Gastrocnemius medialis (tissue), 4 donors: ENCODE measurements around the gene GAB2. TPM values are rescaled to one million over a fixed set of nuclear protein-coding genes. Genes with fewer than 3 reads are reported as not detected.
"Not testable (repeated sequence)": the region's sequence is repeated elsewhere in the genome, so short reads cannot be mapped to it uniquely, and the experiment has no call there.

Experiments
- ATAC-seq, 2 donors: fragments of 150-250 bp; one replicate each; pipeline ENCODE4 v1.9.1; 2016
- DNase-seq, 2 donors: peaks; one replicate each; pipeline ENCODE4 v3.0.0-alpha.2; 2019
- H3K27ac ChIP-seq, 4 donors: fragments of 200-600 bp; sonication (generic); 1 replicate in 1 of 4; 2 replicates in 3 of 4; pipeline ENCODE4 v1.5.1; 2016 to 2018; ENCODE audit warnings: mild to moderate bottlenecking in 2 of 4, moderate library complexity in 1 of 4
- H3K27me3 ChIP-seq, 3 donors: fragments of 200-600 bp; sonication (generic) in 2 of 3; 1 replicate in 1 of 3; 2 replicates in 2 of 3; pipeline versions ENCODE4 v1.5.1 to v1.6.0; 2016 to 2019; ENCODE audit warnings: mild to moderate bottlenecking in 1 of 3, moderate library complexity in 1 of 3
- H3K36me3 ChIP-seq, 2 donors: fragments of 200-600 bp; sonication (generic) in 1 of 2; one replicate each; pipeline ENCODE4 v1.5.1; 2017 to 2018
- H3K4me1 ChIP-seq, 2 donors: fragments of 200-600 bp; sonication (generic) in 1 of 2; one replicate each; pipeline ENCODE4 v1.5.1; 2016 to 2017; ENCODE audit warnings: mild to moderate bottlenecking in 2 of 2
- H3K4me3 ChIP-seq, 4 donors: fragments of 200-600 bp; sonication (generic) in 3 of 4; 1 replicate in 1 of 4; 2 replicates in 3 of 4; pipeline ENCODE4 v1.5.1; 2016 to 2019; ENCODE audit warnings: mild to moderate bottlenecking in 2 of 4
- H3K9me3 ChIP-seq, 3 donors: fragments of 200-600 bp; sonication (generic) in 2 of 3; 1 replicate in 1 of 3; 2 replicates in 2 of 3; pipeline ENCODE4 v1.5.1; 2016 to 2019
- POLR2A ChIP-seq, 2 donors: fragments of 450-650 bp; IDR thresholded peaks; one replicate each; pipeline ENCODE4 v1.6.1; 2017; ENCODE audit warnings: antibody characterized with exemption in 2 of 2, mild to moderate bottlenecking in 2 of 2, moderate library complexity in 2 of 2
- in situ Hi-C, 4 donors: fragments of 200-750 bp; cut with MboI; loops; one replicate each; pipeline versions ENCODE4 v1.15.0 to v1.8.0; 2017; ENCODE audit warnings: low sequenced_read_pairs in 4 of 4
- intact Hi-C: fragments of 100-400 bp; cut with DNase I; formaldehyde crosslinking; loops from one replicate; pipeline ENCODE4 v1.15.1; 2023; ENCODE audit warnings: low total_unique reads
- total RNA-seq, 4 donors: library from RNA; depleted of rRNA; stranded (reverse); fragments of >200 nt; gene quantifications; one replicate each; pipeline versions ENCODE4 v1.1.0 to v1.2.3, GENCODE V29; 2016
- TF ChIP-seq, protein P1 (sequence below), 5 experiments: fragments of 450-650 bp in 3 of 5; fragments of 200-600 bp in 2 of 5; sonication (generic) in 2 of 5; IDR thresholded peaks in 4 of 5; conservative IDR thresholded peaks in 1 of 5; 1 replicate in 4 of 5; 2 replicates in 1 of 5; pipeline ENCODE4 v1.5.1; 2016 to 2019; ENCODE audit warnings: antibody characterized with exemption in 5 of 5, mild to moderate bottlenecking in 3 of 5, moderate library complexity in 3 of 5

The GAB2 gene, protein sequence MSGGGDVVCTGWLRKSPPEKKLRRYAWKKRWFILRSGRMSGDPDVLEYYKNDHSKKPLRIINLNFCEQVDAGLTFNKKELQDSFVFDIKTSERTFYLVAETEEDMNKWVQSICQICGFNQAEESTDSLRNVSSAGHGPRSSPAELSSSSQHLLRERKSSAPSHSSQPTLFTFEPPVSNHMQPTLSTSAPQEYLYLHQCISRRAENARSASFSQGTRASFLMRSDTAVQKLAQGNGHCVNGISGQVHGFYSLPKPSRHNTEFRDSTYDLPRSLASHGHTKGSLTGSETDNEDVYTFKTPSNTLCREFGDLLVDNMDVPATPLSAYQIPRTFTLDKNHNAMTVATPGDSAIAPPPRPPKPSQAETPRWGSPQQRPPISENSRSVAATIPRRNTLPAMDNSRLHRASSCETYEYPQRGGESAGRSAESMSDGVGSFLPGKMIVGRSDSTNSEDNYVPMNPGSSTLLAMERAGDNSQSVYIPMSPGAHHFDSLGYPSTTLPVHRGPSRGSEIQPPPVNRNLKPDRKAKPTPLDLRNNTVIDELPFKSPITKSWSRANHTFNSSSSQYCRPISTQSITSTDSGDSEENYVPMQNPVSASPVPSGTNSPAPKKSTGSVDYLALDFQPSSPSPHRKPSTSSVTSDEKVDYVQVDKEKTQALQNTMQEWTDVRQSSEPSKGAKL
- total RNA-seq, result 10 to 100 TPM in 3 of 4 donors, 1 to 10 TPM in 1; 4.9 to 68.0 (median 25.8) TPM

DNA sequence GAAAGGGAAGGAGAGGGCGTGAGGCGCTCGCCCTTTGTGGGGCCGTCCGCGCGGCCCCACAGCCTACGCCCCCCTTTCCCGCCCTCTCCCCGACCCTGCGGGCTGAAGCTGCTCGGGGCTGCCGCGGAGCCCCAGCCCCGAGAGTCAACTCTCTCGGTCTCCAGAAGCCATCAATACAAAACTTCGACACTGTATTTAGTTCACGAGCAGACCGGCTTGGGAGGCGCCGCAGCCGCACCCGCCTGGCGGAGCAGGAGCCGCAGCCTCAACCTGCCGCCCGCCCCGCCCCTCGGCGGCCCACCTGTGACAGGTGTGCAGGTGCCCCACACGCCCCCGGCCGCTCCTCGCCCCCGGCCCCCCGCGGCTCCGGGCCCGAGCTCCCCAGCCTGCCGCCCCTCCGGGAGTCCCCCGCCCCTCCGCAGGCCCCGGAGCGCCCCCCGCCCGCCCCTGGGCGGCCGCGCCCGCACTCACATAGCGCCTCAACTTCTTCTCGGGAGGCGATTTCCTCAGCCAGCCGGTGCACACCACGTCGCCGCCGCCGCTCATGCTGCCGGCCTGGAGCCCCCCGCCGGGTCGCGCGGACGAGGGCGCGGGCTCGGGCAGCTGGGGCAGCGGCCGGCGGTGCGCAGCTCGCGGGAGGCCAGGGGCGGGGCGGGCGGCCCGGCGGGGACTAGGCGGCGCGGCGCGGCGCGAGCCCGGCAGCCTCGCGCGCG, at the start of gene GAB2:
Gene GAB2, minus strand, starts transcription at position 646 of the 713 bp plus-strand sequence. Its CDS starts 100 bp downstream, at position 546.
- no peak for TF ChIP-seq POLR2A (IDR thresholded peaks at IDR 0.05)
- TF ChIP-seq, protein P1, sequence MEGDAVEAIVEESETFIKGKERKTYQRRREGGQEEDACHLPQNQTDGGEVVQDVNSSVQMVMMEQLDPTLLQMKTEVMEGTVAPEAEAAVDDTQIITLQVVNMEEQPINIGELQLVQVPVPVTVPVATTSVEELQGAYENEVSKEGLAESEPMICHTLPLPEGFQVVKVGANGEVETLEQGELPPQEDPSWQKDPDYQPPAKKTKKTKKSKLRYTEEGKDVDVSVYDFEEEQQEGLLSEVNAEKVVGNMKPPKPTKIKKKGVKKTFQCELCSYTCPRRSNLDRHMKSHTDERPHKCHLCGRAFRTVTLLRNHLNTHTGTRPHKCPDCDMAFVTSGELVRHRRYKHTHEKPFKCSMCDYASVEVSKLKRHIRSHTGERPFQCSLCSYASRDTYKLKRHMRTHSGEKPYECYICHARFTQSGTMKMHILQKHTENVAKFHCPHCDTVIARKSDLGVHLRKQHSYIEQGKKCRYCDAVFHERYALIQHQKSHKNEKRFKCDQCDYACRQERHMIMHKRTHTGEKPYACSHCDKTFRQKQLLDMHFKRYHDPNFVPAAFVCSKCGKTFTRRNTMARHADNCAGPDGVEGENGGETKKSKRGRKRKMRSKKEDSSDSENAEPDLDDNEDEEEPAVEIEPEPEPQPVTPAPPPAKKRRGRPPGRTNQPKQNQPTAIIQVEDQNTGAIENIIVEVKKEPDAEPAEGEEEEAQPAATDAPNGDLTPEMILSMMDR (IDR thresholded peaks at IDR 0.05 in 4 of 5, conservative IDR thresholded peaks at IDR 0.05 in 1 of 5), result no peak
- H3K9me3 ChIP-seq, result no peaks in the 10 kb centered on the region
- intact Hi-C loops, result loop anchor here (1.0 to 5.0 kb wide), 5 partner anchors 145 to 597 kb away; partner anchors contain the start of genes AAMDC, ALG8, INTS4 and KCTD21
- peaks cover 15% of the 10 kb centered on the region in 2 donors for H3K4me1 ChIP-seq
- ATAC-seq (peak in 1 of 2 donors; percentile 1), DNase-seq (no peak)
- peak within 1 kb of the TSS; percentile 81 to 96 (median 85) for H3K27ac ChIP-seq
- peaks cover 0 to 4% (median 0%) of the 10 kb centered on the region in 3 donors for H3K27me3 ChIP-seq
- H3K36me3 ChIP-seq, result no peaks in the 10 kb centered on the region
- in situ Hi-C loops, result loop anchor here (5.0 to 25.0 kb wide), 4 partner anchors 145 to 280 kb away; partner anchors contain the start of gene ALG8 (in 1 of the 4)
- H3K4me3 ChIP-seq, result peak within 1 kb of the TSS; percentile 66 to 82 (median 78)

DNA sequence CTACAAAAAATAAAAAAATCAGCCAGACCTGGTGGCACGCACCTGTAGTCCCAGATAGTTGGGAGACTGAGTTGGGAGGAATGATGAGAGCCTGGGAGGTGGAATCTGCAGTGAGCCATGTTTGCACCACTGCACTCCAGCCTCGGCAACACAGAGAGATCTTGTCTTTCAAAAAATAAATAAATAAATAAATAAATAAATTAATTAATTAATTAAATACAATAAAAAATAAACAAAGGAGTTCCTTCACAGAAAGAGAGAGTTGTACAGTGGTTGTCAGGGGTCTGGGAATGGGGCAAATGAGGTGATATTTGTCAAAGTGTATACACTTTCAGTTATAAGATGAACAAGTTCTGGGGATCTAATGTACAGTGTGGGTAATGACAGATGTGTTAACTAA, 49.8 kb upstream of the GAB2 start:
- no peak for ATAC-seq
- intact Hi-C loops, result no loop called here
- no peak for DNase-seq
- Histone ChIP-seq H3K36me3 (peaks cover 0 to 14% of the 10 kb centered on the region in 2 donors), H3K27ac (no peak overlapping the region), H3K27me3 (no peaks in the 10 kb centered on the region), H3K4me3 (no peak overlapping the region), H3K4me1 (no peaks in the 10 kb centered on the region), H3K9me3 (no peaks in the 10 kb centered on the region)
- TF ChIP-seq, protein P1 (IDR thresholded peaks at IDR 0.05 in 4 of 5, conservative IDR thresholded peaks at IDR 0.05 in 1 of 5), result no peak
- TF ChIP-seq POLR2A (IDR thresholded peaks at IDR 0.05), result no peak
- in situ Hi-C loops, result no loop called here

DNA sequence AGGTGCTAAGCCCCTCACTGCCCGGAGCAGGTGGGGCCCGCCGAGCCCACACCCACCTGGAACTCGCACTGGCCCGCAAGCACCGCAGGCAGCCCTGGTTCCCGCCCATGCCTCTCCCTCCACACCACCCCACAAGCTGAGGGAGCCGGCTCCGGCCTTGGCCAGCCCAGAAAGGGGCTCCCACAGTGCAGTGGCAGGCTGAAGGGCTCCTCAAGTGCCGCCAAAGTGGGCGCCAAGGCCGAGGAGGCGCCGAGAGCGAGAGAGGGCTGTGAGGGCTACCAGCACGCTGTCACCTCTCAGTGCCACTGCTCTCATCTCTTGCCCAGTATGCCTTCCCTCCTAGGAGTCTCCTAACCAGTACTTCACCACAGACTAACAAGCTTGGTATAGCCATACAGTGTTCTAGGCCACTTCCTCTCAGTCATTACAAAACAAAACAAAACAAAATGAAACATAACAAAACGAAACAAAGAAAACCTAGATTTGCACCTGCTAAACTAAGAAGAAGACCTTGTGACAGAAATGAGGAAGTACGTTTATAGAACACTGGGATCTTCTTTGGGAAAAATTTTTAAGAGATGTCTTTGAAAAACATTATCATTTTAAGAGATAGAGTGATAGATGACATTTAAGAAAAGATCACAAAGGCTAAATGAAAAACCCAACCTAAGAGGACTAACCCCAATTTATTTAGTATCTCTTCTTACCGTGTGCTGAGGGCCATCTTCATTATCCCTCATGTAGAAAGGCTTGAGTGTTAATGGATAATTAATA, 47.7 kb upstream of the GAB2 start:
- intact Hi-C loops (no loop called here), in situ Hi-C loops (no loop called here)
- Histone ChIP-seq H3K4me3 (no peak overlapping the region), H3K27ac (no peak overlapping the region), H3K4me1 (no peaks in the 10 kb centered on the region), H3K9me3 (no peaks in the 10 kb centered on the region), H3K36me3 (peaks cover 0 to 23% of the 10 kb centered on the region in 2 donors), H3K27me3 (no peaks in the 10 kb centered on the region)
- ATAC-seq (no peak), DNase-seq (no peak)
- TF ChIP-seq, protein P1 (IDR thresholded peaks at IDR 0.05 in 4 of 5, conservative IDR thresholded peaks at IDR 0.05 in 1 of 5), result no peak
- no peak for TF ChIP-seq POLR2A (IDR thresholded peaks at IDR 0.05)

DNA sequence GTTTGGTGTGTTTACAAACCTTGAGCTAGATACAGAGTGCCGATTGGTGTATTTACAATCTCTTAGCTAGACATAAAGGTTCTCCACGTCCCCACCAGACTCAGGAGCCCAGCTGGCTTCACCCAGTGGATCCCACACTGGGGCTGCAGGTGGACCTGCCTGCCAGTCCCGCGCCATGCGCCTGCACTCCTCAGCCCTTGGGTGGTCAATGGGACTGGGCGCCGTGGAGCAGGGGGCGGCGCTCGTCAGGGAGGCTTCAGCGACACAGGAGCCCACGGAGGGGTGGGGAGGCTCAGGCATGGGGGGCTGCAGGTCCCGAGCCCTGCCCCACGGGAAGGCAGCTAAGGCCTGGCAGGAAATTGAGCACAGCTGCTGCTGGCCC, 47.2 kb upstream of the GAB2 start:
- H3K27ac ChIP-seq, H3K4me3 ChIP-seq, in situ Hi-C loops, ATAC-seq, H3K9me3 ChIP-seq, intact Hi-C loops, H3K27me3 ChIP-seq, H3K4me1 ChIP-seq, DNase-seq: not testable (repeated sequence)
- H3K36me3 ChIP-seq, result peaks cover 0 to 29% of the 10 kb centered on the region in 2 donors
